ENCODE measurements around the gene DNAJC5G. TPM values are rescaled to one million over a fixed set of nuclear protein-coding genes. Genes with fewer than 3 reads are reported as not detected.
A peak's percentile ranks its signal among the peaks of the same experiment; 100 is the strongest.

Gene DNAJC5G
- total and polyA plus RNA-seq, 9 of the 15 experiments (the other 6 are each of a cell fraction or from before 2014, with no cell fraction given), result not detected

- TF ChIP-seq THRB (CRISPR knock-in tag; conservative IDR thresholded peaks at IDR 0.05) (0 out of 2 replicates have a peak, but pooled peaks have one; percentile 34), SRSF9 (IDR thresholded peaks at IDR 0.05; ENCODE audit: borderline replicate concordance, low read depth, low read length) (no peak), ZNF77 (CRISPR knock-in tag; IDR thresholded peaks at IDR 0.05) (0 out of 2 replicates have a peak, but pooled peaks have one; percentile 47), SIN3A (IDR thresholded peaks at IDR 0.05; ENCODE audit: borderline replicate concordance in 2 of 2, control insufficient read depth in 1 of 2, low read depth in 2 of 2, low read length in 2 of 2) (peak; percentile 53 to 68; a peak in 2 of 4 replicates), BDP1 (IDR thresholded peaks at IDR 0.05; ENCODE audit: insufficient read depth, insufficient read length) (no peak), ZNF445 (CRISPR knock-in tag; IDR thresholded peaks at IDR 0.05; ENCODE audit: low read depth) (no peak), HDAC3 (IDR thresholded peaks at IDR 0.05; ENCODE audit: borderline replicate concordance, partially characterized antibody) (no peak), SUPT5H (IDR thresholded peaks at IDR 0.05) (peak; percentile 98), SNIP1 (IDR thresholded peaks at IDR 0.05; ENCODE audit: low read depth) (no peak), PURB (CRISPR knock-in tag; IDR thresholded peaks at IDR 0.05; ENCODE audit: low read depth) (no peak), CLOCK (CRISPR knock-in tag; IDR thresholded peaks at IDR 0.05; ENCODE audit: borderline replicate concordance) (no peak), GABPB2 (CRISPR knock-in tag; conservative IDR thresholded peaks at IDR 0.05) (no peak), CREB5 (CRISPR knock-in tag; IDR thresholded peaks at IDR 0.05) (no peak), FOSL1 (tag; conservative IDR thresholded peaks at IDR 0.05) (no peak), ATF3 (IDR thresholded peaks at IDR 0.05) (peak; percentile 38; the same call in 1 of the 2 replicates), ATF3 (CRISPR knock-in tag; conservative IDR thresholded peaks at IDR 0.05) (no peak), CREM (IDR thresholded peaks at IDR 0.05; ENCODE audit: low read depth) (peak; percentile 89), ZBTB26 (CRISPR knock-in tag; IDR thresholded peaks at IDR 0.05) (0 out of 2 replicates have a peak, but pooled peaks have one; percentile 36), USF1 (CRISPR knock-in tag; IDR thresholded peaks at IDR 0.05) (peak; percentile 98)
Measured at GRCh38 chr2:27322766-27323595, 47.7 kb downstream of the DNAJC5G start, which contains the start of gene MPV17 (continued).

Data from K562 (cell line).